Activated T-cell treated with anti-CD3 and anti-CD28 coated beads for 4 hours (primary cell): ENCODE results near the gene DNASE1L1.

Experiments
- DNase-seq: peaks from one replicate; pipeline ENCODE4 v3.0.0-alpha.2; 2020

DNASE1L1 gene

GRCh38 chrX:154436374-154436982, 27.4 kb upstream of the DNASE1L1 start:
- DNase-seq = no peak

- no peak for DNase-seq
Measured at GRCh38 chrX:154435171-154435733, 26.2 kb upstream of the DNASE1L1 start.

DNA sequence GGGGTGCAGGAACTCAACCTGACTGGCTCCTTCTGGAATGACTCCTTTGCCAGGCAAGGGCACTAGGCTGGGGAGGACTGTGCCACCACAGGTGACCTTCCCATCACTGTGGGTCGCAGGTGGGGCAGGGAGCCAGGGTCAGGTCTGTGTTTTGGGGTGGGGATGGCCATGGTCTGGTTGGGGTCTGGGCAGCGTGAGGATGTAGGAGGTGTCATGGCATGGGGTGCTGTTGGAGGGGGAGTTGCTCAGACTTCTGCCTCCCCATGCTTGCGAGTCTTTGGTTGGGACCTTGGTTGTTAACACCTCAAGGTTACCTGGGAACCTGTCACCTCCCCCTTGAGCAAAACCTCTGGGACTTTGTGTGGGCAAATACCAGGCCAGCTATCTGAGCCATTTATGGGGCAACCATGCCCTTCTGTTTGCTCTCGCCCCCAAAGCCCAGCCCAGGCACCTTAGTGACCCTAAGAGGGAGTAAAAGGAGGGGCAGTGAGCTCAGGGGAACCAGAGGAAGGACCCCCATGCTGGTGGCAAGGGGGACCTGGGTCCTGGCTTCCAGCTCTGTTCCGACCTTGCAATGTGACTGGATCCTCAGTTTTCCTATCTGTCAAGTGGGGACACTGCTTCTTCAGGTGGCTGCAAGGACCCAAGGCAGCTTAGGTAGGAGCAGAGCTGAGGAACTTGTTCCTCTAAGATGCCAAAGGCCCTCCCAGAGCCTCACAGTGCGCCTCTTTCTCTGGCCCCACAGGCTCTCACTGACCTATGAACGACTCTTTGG, 25.5 kb upstream of the DNASE1L1 start:
- no peak for DNase-seq

DNA sequence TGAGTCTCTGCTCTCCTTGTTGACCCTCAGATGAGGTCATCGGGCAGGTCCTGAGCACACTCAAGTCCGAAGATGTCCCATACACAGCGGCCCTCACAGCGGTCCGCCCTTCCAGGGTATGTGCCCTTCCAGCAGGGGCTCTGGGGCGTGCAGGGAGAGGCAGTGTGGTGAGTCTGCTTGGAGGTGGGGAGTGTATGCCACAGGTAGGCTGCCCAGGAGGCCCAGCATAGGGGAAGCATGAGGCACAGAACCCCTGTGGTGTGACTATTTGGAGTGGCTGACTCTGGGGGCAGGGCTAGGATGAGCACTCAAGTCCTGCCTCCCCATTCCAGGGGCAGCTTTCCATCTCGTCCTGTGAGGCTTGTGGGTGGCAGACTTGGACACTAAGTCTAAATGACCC, 24.6 kb upstream of the DNASE1L1 start:
- DNase-seq = no peak

DNA sequence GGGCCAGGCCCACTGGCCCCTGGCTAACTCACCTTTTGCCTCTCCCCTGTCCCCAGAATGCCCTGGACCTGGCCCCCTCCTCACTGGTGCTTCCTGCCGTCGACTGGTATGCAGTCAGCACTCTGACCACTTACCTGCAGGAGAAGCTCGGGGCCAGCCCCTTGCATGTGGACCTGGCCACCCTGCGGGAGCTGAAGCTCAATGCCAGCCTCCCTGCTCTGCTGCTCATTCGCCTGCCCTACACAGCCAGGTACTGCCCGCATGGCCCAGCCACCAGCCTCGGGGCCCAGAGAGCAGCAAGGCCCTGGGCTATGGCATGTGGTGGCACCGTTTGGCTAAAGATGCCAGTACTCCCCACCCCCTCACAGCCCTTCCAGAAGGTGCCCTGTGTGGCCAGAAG, 23.2 kb upstream of the DNASE1L1 start:
- DNase-seq = no peak

GRCh38 chrX:154431341-154431740, 22.3 kb upstream of the DNASE1L1 start:
- DNase-seq = no peak

DNA sequence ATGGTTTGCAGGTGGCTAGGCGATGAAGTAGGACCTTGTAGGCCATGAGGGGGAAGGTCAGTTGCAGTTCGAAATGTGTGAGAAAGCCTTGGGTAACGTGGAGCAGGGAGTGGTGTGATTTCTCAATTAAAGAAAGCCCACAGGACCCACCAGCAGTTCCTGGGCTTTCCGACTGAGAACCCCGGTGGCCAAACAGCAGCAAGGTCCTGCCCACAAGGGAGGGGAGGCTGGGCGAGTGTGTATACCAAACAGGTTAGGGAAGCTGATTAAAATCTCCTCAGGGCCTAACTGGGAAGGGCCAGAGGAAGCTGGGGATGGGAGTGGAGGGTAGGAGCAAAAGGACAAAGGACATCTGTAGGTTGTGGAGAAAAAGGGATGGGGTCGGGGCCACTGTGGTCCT, 21.9 kb upstream of the DNASE1L1 start:
- no peak for DNase-seq

GRCh38 chrX:154430479-154430878, 21.4 kb upstream of the DNASE1L1 start:
- DNase-seq = no peak

DNA sequence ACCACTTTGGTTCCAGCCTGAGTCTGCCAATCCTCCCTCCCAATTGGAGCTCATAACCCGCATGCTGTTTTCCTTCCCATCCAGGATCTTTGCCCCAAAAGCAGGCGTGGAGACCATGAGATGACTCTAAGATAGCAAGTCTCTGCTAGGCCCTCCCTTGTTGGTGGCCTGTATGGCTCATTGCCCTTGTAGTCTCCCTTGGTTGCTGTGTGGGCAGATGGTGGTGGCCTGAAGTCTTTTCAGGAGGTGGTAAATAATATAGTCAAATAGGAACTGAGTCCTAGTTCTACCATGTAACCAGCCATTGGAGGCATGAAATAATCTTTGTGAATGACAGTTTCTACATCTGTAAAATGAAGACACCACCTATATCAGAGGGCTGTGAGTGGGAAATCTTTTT, 20.7 kb upstream of the DNASE1L1 start:
- no peak for DNase-seq

- DNase-seq = peak; percentile 69
Measured at GRCh38 chrX:154428176-154429171, 19.4 kb upstream of the DNASE1L1 start, which contains the start of gene ATP6AP1. TSS of gene ATP6AP1 (plus strand) at chrX:154428677. CDS start at chrX:154428693, 16 bp downstream.

DNA sequence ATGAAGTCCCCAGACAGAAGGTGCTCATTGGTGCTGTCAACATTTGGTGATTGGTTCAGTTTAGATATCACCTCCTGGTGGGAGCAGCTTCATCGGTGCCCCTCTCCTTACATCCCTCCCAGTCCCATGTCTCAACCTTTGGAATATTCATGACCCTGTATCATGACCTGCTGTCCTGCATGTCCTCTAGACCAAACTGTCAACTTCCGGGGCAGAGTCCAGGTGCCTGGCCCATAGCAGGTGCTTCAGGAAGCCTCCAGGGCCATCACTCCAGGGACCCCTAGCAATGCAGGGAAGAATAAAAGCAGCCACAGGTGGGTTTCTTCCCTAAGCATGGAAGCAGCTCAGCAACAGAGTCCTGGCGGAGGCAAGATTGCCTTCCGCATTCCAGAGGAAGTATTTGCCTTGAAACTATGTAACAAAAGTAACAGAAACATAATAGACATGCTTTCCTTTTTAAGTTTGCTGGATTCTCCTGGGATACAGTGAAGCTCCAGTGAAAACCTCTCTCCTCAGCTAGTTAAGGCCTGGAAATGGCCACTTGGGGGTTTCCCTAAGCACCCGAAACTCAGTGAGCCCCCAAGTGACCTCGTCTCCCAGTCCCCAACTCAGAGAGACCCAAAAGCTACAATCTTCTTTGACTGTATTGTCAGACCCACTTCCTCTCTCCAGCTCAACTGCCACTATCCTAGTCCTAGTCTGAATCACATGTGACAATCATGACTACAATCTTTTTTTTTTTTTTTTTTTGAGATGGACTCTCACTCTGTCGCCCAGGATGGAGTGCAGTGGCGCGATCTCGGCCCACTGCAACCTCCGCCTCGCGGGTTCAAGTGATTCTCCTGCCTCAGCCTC, 18.1 kb upstream of the DNASE1L1 start:
- no peak for DNase-seq

DNA sequence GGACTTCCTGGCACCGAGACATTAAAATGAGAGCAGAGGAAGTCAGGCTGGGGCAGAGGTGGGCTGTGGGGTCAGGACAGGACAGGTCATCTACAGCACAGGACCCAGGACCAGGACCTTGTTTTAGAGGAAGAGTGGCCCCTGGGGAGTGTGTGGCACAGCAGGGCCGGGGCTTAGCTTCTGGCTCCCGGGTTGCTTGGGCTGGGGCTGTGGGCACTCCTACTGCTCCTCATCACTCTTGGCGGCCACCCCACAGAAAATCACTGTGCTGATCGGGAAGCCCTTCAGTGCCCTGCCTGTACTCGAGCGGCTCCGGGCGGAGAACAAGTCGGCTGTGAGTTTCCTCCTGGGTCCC, 11.3 kb upstream of the DNASE1L1 start:
- DNase-seq = no peak

- DNase-seq = no peak
Measured at GRCh38 chrX:154419688-154420401, 10.8 kb upstream of the DNASE1L1 start.

DNA sequence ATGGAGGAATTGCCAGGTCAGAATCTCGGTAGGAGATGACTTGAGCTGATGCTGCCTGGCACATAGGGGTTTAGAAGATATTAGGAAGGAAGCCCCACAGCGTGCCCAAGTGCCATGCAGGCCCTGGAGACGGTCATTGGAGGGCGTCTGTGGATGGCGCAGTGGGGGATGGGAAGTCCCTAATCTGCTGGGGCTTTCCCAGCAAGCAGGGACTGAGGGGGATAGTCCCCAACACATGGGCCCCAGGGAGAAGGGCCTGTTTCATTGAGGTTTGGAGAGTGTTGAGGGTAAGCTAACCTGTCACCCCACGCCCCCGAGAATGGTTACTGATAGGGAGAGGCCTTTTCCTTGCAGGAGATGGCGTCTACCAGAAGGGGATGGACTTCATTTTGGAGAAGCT, 10.1 kb upstream of the DNASE1L1 start:
- no peak for DNase-seq

DNA sequence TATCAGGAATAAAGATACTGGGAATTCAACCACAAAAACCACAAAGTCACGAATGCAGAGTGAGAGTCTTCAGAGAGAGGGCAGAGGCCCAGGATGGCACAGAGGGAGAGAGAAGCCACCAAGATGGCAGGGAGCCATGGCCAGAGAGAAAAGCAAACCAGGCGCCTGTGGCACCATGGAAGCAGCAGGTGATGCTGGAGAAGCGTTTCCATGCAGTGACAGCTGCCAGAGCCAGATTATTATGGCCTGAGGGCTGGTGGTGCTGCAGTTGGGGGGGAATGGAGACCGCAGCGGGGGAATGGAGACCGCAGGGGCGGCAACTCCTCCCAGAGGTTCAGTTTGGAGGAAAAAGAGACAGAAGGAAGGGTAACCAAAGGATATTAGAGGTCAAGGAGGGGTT, 8.1 kb upstream of the DNASE1L1 start:
- DNase-seq = no peak

DNA sequence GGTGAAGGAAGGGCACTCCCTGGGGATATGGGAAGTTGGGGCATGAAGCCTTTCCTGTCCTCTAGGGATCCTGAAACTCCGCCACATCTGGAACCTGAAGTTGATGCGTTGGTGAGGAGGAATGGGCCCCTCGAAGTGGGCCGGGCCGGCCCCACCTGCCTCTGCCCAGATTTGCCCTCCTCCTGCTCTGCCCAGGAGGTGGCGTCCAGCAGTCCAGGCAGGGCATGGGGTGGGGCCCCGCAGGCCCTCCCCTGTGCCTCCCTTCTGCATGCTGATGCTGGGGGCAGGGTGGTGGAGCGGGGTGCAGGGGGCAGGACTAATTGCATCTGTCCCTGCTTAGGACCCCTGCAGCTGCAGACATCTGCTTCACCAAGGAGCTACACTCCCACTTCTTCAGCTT, 4.1 kb upstream of the DNASE1L1 start:
- no peak for DNase-seq

DNA sequence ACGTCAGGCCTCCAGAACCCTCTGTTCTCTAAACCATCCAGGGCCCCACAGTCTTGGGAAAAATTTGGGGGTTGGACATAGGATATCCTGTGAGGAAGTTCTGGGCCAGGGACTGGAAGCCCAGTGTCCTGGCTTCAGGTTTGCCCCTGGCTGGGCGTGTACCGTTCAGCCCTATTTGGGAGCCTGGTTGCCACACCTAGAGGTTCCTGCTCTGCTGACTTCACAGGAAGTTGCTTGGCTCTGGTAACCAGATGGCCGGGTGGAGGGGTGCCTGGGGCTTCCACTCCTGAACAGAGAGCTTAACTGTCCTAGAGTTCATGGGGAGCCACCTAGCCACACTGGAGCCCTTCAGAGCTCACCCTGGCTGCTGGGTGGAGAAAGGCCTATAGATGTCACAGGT, 3.4 kb upstream of the DNASE1L1 start:
- DNase-seq = no peak

- DNase-seq = peak; percentile 42
Measured at GRCh38 chrX:154411981-154412340, 2.9 kb upstream of the DNASE1L1 start.

GRCh38 chrX:154408659-154409221, 314 bp downstream of the DNASE1L1 start:
- DNase-seq = no peak

DNA sequence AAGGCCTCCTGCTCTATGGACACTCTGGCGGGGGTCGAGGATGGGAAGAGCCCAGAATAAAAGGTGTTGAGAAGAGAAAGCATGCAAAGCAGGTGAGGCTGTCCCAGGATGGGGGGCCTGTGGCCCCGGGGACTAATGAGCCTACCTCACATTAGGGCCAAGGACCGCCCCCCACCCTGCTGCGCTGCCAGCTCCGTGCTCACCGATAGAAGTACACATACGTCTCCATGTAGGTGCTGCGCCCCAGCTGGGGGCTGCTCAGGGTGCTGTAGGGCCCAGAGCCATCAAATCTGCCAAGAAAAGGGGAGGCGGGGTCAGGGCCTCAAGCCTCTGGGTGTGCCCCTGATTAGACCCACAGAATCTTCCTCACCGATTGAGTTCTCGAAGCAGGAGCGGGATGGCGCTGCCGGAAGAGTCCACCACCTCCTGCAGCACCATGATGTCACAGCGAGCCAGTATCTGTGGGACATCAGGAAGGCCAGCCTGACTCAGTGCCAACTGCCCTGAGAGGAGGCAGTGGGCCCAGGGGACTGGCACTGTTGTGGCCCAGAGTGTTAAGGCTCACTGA, 4.3 kb downstream of the DNASE1L1 start:
- DNase-seq = no peak

DNA sequence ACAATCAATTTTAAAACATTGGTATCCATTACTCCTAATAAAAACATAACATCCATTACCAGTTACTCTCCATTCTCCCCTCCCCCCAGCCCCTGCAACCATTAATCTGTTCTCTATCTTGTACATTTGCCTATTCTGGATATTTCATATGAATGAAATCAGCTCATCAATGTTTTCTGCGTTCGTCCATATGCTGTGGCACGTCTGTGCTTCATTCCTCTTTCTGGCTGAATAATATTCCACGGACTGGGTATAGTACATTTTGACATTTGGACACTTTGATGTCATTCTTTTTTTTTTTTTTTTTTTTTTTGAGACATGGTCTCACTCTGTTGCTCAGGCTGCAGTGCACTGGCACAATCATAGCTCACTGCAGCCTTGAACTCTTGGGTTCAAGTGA, 5.2 kb downstream of the DNASE1L1 start:
- DNase-seq = no peak
